HG02623 (cell line): Measurements from ENCODE around the gene C2orf66.
A peak's percentile ranks its signal among the peaks of the same experiment; 100 is the strongest.

Experiments
- ATAC-seq: cut with Tn5 transposase; IDR thresholded peaks from one replicate; pipeline ENCODE4 v1.9.1; 2021; ENCODE audit warnings: moderate library complexity; ENCODE audit not compliant: unreplicated experiment

C2orf66 gene

GRCh38 chr2:196809260-196809659 lies at the start of gene C2orf66:
C2orf66 (minus strand) TSS chr2:196809355; CDS start chr2:196809336, 19 bp downstream.
- no peak for ATAC-seq

DNA sequence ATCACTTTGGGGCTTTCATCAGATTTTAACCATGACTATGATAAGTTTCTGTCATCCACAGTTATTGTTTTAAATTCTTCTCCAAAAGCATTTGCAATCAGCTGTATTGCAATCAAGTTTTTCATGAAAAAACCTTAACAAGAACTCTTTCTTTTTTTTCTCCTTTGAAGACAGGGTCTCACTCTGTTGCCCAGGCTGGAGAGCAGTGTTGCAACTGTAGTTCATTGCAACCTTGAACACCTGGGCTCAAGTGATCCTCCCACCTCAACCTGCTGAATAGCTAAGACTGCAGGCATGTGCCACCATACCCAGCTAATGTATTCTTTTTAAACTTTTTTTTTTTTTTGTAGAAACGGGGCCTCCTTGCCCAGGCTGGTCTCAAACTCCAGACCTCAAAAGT lies 45.5 kb upstream of the C2orf66 start:
- ATAC-seq: no peak

GRCh38 chr2:196853301-196854087 lies 44.3 kb upstream of the C2orf66 start:
- no peak for ATAC-seq

- ATAC-seq: no peak
Observed at GRCh38 chr2:196851088-196851487, 41.9 kb upstream of the C2orf66 start.

- ATAC-seq: no peak
Observed at GRCh38 chr2:196849895-196850294, 40.7 kb upstream of the C2orf66 start.

DNA sequence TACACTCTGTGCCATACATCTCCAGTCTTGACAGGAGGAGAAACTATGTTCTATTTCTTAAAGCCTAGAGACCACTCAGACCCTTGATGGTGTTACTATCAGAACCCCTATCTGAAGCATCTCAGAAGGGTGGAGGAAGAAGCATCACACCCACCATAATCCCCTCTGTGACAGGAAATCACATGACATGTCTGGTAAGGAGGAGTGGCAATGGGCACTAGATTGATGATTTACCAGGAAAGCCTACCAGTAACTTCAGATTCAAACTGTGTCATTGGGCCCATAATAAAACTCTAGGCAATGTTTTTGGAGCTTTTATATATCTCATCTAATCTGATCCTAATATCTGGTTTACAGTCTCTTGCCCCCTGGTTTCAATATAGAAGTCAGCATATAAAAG lies 37.1 kb upstream of the C2orf66 start:
- ATAC-seq: no peak

DNA sequence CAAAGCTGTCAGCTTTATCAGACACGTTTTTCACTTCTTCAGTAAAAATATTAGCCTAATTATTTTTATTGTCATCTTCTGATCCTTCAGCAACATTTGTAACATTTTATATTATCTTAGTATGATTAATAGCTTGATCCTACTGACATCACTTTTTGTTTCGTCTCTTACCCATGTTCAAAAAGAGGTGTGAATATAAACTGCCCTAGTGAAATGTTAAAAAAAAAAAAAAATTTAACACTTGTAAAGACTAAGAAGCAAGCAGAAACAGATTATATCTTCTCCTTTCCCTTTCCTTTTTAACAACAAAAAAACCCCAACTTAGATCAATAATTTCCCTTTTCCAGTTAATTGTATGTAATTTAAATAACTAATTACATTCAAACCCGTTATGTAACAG lies 36.2 kb upstream of the C2orf66 start:
- ATAC-seq: no peak

- ATAC-seq: no peak
Observed at GRCh38 chr2:196840171-196840570, 31.0 kb upstream of the C2orf66 start.

GRCh38 chr2:196839574-196839973 lies 30.4 kb upstream of the C2orf66 start:
- ATAC-seq: no peak

GRCh38 chr2:196836440-196836839 lies 27.3 kb upstream of the C2orf66 start:
- ATAC-seq: no peak

DNA sequence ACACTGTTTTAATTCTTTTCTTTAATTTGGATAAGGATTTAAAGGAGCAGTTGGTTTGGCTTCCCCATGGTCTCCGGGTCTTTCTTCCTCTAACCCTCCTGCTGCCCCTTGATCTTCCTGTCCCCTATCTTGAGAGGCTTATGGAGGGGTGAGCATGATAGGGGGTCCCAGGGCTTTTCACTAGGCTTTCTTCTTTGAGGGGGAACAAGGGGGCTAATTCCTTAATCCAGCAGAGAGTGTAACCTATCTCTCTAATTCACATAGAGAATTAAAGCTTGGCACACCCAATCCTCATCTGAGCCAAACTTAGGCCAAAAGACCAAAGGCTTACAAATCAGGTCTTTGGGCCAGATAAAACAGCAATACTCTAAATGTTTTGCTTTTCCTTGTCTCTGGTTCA lies 21.5 kb upstream of the C2orf66 start:
- no peak for ATAC-seq

- ATAC-seq: no peak
Observed at GRCh38 chr2:196827356-196827755, 18.2 kb upstream of the C2orf66 start.

GRCh38 chr2:196823750-196824522 lies 14.8 kb upstream of the C2orf66 start:
- no peak for ATAC-seq

- ATAC-seq: no peak
Observed at GRCh38 chr2:196821195-196821594, 12.0 kb upstream of the C2orf66 start.

GRCh38 chr2:196808083-196808665 lies 981 bp downstream of the C2orf66 start:
- ATAC-seq: no peak

DNA sequence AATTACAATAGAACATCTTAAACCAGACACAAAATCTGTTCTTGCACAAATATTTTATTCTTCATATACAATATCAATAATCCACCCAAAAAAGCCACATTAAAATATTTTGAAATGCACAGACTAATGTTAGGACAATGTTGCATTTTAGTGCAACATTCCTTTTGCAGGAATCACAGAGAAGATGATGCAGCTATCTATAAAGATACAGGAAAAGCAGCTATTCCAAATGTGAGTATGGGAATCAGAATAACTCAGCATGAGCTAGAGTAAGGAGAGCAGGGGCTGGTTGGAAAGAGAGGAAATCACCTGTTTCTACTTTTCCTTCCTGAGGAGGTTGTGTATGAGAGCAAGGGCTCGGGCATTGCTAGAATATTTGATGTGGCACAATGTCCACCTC lies 4.8 kb downstream of the C2orf66 start:
- ATAC-seq: no peak

DNA sequence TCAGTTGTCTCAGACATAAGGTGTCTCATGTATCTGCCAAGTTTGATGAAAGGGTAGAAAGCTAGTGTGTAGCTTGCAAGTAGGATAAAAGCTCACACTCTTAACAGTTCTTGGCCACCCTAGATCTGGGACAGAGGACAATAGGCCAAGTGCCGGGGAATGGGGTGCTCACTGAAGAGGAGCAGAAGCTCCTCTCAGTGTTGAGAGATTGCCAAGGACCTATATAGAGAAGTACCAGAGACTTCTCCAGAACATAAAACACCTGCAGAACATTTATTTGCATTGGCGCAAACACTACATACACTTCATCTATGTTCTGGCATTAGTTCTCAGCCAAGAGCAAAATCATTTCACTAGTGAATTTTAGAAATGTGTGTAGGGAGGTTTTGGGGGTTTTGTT lies 6.8 kb downstream of the C2orf66 start:
- ATAC-seq: no peak

GRCh38 chr2:196801674-196802261 lies 7.4 kb downstream of the C2orf66 start:
- ATAC-seq: no peak

- ATAC-seq: peak; percentile 4
Observed at GRCh38 chr2:196798980-196799379, 10.2 kb downstream of the C2orf66 start.

DNA sequence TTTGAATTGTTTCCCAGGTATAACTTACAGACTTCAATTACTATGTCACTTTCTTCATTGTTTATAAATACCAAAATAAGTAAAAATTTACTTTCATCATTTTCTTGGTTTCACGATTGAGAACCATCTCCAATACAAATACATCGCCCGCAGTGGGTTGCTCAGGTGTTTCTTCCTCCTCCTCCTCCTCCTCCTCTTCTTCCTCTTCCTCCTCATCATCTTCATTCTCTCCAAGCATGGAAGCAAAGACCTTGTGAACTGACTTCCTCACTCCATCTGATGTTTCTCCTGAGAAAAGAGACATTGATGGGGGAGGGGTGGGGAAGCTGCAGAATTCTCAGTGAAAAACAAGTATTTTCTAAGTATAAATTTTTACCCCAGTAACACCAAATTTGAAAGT lies 16.3 kb downstream of the C2orf66 start:
- ATAC-seq: no peak

DNA sequence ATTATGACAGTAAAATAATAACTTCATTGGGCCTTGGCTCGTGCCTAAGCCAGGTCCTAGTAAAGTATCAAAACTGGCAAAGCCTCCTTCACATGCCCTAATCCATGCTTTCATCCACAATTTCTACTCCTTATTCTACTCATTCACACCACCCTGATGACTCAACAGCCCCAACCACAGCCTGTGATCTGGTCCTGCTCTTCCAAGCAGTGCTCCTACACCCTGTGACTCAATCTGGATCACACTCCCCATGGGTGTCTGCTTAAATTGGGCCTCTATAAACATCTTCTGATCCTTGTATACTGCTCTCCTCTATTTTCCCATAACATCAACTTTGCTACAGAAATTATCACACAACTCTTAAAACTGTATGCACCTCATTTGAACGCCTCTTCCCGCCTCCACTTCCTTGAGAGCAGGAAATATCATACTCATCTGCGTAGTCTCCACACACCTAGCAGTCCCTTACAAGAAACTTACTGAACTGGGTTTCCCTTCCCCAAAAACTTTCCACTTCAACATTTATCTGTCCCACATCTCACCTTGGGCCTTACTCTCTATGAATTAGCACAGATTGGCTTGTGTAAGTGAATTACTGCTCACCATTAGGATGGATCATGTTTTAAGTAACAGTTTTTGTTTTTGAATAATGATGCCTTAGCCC lies 25.6 kb downstream of the C2orf66 start:
- ATAC-seq: no peak
